Panc1 (cell line): ENCODE results near the gene IGFBP4. TPM values are rescaled to one million over a fixed set of nuclear protein-coding genes. Genes with fewer than 3 reads are reported as not detected.

Source experiments
- ATAC-seq: fragments of 200-7000 bp; cut with Tn5 transposase; 2 replicates; pipeline ENCODE4 v1.9.1; 2020; ENCODE audit warnings: mild to moderate bottlenecking, moderate library complexity
- BruUV-seq: library from RNA; stranded (reverse); fragments of 400-500 nt; replicated peaks from 2 replicates; lab custom pipeline; 2021; lab: Mats Ljungman, UMichigan
- CTCF ChIA-PET: fragments of 300-600 bp; sonication (Branson Sonifier 250); formaldehyde crosslinking; loops from one replicate; lab custom pipeline; 2022; ENCODE audit warnings: antibody characterized with exemption; lab: Charles Lee
- POLR2A ChIA-PET: fragments of 300-600 bp; sonication (Branson Sonifier 250); formaldehyde crosslinking; loops from one replicate; lab custom pipeline; 2022; ENCODE audit warnings: antibody characterized with exemption; lab: Charles Lee
- DNase-seq: peaks from one replicate; pipeline ENCODE4 v3.0.0-alpha.2; 2010; ENCODE audit warnings: low read depth, low spot score
- H3K27ac ChIP-seq: 2 replicates; pipeline ENCODE4 v1.5.1; 2011; ENCODE audit warnings: mild to moderate bottlenecking, low read length, inconsistent platforms
- H3K27me3 ChIP-seq: fragments of 200-500 bp; sonication (Bioruptor generic); 2 replicates; pipeline ENCODE4 v1.6.0; 2014; ENCODE audit warnings: low read length, inconsistent platforms; ENCODE audit not compliant: control insufficient read depth, insufficient read depth
- H3K36me3 ChIP-seq: fragments of 200-500 bp; sonication (Bioruptor generic); 2 replicates; pipeline ENCODE4 v1.5.1; 2014; ENCODE audit warnings: inconsistent platforms, mild to moderate bottlenecking, low read length, moderate library complexity; ENCODE audit not compliant: control insufficient read depth, insufficient read depth
- H3K4me1 ChIP-seq: 2 replicates; pipeline ENCODE4 v1.5.1; 2011; ENCODE audit warnings: inconsistent platforms, mild to moderate bottlenecking, low read length, moderate library complexity; ENCODE audit not compliant: control insufficient read depth, insufficient read depth
- H3K4me3 ChIP-seq, 2 experiments: 2 replicates each; pipeline ENCODE4 v1.5.1; 2011 to 2012; ENCODE audit warnings: low read depth in 2 of 2, low read length in 2 of 2, mild to moderate bottlenecking in 2 of 2, inconsistent platforms in 1 of 2, moderate library complexity in 1 of 2
- H3K9me3 ChIP-seq: fragments of 200-500 bp; sonication (Bioruptor generic); 2 replicates; pipeline ENCODE4 v1.5.1; 2014; ENCODE audit warnings: low read depth, mild to moderate bottlenecking, inconsistent platforms, low read length, moderate library complexity; ENCODE audit not compliant: control insufficient read depth, insufficient read depth
- POLR2AphosphoS5 ChIP-seq: IDR thresholded peaks from 2 replicates; pipeline ENCODE4 v1.6.1; 2012; ENCODE audit warnings: mild to moderate bottlenecking, low read depth, low read length, moderate library complexity
- SIN3A ChIP-seq: IDR thresholded peaks from 2 replicates; pipeline ENCODE4 v1.6.1; 2012; ENCODE audit warnings: low read depth, mild to moderate bottlenecking, low read length, moderate library complexity, borderline replicate concordance; ENCODE audit not compliant: insufficient read depth
- TCF7L2 ChIP-seq: IDR thresholded peaks from 2 replicates; pipeline ENCODE4 v1.6.1; 2011; ENCODE audit warnings: mild to moderate bottlenecking, low read depth, low read length, inconsistent platforms
- in situ Hi-C: cut with HindIII; loops from 2 replicates; pipeline ENCODE4 v1.10.0; 2016; ENCODE audit warnings: low sequenced_read_pairs, low pct_unique_long_range_greater_than_20kb
- intact Hi-C: fragments of 100-400 bp; cut with micrococcal nuclease; formaldehyde crosslinking; loops from one replicate; pipeline ENCODE4 v1.10.0; 2022; ENCODE audit not compliant: unreplicated experiment
- total RNA-seq: library from RNA; stranded (reverse); gene quantifications from one replicate; pipeline ENCODE4 v1.2.1, GENCODE V29; 2021; ENCODE audit not compliant: unreplicated experiment
- TF ChIP-seq, protein P1 (sequence below): fragments of 450-650 bp; IDR thresholded peaks from 2 replicates; pipeline ENCODE4 v1.5.1; 2017; ENCODE audit warnings: mild to moderate bottlenecking
- TF ChIP-seq, protein P2 (sequence below), 2 experiments: IDR thresholded peaks; 2 replicates each; pipeline ENCODE4 v1.6.1; 2011 to 2012; ENCODE audit warnings: low read depth in 2 of 2, control low read depth in 1 of 2, low read length in 1 of 2, mild to moderate bottlenecking in 1 of 2, moderate library complexity in 1 of 2; ENCODE audit not compliant: insufficient read depth in 1 of 2

The IGFBP4 gene
- total RNA-seq, 1 experiment from 2014 or later, result 27.1 TPM

DNA sequence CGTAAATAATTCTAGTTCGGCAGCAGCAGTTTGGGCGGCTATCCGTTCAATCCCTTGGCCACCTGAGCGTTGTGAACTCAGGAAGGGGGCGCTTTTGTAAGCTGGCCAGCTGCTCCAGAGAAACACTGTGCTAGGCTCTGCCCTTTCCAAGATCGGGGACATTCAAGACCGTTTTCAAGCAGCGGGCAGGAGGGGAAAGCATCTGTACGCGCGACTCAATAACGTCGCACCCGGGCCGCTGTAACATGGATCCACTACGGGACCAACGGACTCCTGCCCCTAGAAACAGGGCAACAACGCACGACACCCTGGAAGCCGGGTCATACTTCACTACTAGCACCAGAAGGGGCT is 26.0 kb upstream of the IGFBP4 start:
- ATAC-seq, result peak; percentile 39
- H3K4me1 ChIP-seq, result peaks cover 18% of the 10 kb centered on the region
- in situ Hi-C loops, result no loop called here
- peaks cover 27% of the 10 kb centered on the region for H3K36me3 ChIP-seq
- intact Hi-C loops, result loop anchor here (10.0 kb wide), 1 partner anchor 112 kb away; the partner anchor contains the start of gene RARA
- DNase-seq, result no peak
- BruUV-seq, result no TSS peak
- H3K27me3 ChIP-seq, result no peaks in the 10 kb centered on the region
- ChIA-PET CTCF (interaction anchor here (0.5 to 1.7 kb wide), 6 partner anchors 27 to 1272 kb away, joined by 3 to 19 read pairs (median 6); partner anchors contain the start of genes EIF1 and IGFBP4), POLR2A (interaction anchor here (0.5 to 0.7 kb wide), 2 partner anchors 10 to 112 kb away, joined by 3 read pairs; no protein-coding TSS in a partner anchor)
- peak overlapping the region; percentile 95 for H3K27ac ChIP-seq
- no peaks in the 10 kb centered on the region for H3K9me3 ChIP-seq
- no peak for TF ChIP-seq SIN3A
- no peak for TF ChIP-seq TCF7L2
- TF ChIP-seq, protein P1, sequence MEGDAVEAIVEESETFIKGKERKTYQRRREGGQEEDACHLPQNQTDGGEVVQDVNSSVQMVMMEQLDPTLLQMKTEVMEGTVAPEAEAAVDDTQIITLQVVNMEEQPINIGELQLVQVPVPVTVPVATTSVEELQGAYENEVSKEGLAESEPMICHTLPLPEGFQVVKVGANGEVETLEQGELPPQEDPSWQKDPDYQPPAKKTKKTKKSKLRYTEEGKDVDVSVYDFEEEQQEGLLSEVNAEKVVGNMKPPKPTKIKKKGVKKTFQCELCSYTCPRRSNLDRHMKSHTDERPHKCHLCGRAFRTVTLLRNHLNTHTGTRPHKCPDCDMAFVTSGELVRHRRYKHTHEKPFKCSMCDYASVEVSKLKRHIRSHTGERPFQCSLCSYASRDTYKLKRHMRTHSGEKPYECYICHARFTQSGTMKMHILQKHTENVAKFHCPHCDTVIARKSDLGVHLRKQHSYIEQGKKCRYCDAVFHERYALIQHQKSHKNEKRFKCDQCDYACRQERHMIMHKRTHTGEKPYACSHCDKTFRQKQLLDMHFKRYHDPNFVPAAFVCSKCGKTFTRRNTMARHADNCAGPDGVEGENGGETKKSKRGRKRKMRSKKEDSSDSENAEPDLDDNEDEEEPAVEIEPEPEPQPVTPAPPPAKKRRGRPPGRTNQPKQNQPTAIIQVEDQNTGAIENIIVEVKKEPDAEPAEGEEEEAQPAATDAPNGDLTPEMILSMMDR, result no peak; the same call in none of the 2 replicates
- no peak; the same call in 1 of the 2 replicates for TF ChIP-seq POLR2AphosphoS5
- TF ChIP-seq, protein P2, sequence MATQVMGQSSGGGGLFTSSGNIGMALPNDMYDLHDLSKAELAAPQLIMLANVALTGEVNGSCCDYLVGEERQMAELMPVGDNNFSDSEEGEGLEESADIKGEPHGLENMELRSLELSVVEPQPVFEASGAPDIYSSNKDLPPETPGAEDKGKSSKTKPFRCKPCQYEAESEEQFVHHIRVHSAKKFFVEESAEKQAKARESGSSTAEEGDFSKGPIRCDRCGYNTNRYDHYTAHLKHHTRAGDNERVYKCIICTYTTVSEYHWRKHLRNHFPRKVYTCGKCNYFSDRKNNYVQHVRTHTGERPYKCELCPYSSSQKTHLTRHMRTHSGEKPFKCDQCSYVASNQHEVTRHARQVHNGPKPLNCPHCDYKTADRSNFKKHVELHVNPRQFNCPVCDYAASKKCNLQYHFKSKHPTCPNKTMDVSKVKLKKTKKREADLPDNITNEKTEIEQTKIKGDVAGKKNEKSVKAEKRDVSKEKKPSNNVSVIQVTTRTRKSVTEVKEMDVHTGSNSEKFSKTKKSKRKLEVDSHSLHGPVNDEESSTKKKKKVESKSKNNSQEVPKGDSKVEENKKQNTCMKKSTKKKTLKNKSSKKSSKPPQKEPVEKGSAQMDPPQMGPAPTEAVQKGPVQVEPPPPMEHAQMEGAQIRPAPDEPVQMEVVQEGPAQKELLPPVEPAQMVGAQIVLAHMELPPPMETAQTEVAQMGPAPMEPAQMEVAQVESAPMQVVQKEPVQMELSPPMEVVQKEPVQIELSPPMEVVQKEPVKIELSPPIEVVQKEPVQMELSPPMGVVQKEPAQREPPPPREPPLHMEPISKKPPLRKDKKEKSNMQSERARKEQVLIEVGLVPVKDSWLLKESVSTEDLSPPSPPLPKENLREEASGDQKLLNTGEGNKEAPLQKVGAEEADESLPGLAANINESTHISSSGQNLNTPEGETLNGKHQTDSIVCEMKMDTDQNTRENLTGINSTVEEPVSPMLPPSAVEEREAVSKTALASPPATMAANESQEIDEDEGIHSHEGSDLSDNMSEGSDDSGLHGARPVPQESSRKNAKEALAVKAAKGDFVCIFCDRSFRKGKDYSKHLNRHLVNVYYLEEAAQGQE (IDR thresholded peaks at IDR 0.05; ENCODE audit: insufficient read depth in 1 of 2, low read depth in 2 of 2, low read length in 1 of 2), result no peak
- peak overlapping the region; percentile 83 to 86 for H3K4me3 ChIP-seq

DNA sequence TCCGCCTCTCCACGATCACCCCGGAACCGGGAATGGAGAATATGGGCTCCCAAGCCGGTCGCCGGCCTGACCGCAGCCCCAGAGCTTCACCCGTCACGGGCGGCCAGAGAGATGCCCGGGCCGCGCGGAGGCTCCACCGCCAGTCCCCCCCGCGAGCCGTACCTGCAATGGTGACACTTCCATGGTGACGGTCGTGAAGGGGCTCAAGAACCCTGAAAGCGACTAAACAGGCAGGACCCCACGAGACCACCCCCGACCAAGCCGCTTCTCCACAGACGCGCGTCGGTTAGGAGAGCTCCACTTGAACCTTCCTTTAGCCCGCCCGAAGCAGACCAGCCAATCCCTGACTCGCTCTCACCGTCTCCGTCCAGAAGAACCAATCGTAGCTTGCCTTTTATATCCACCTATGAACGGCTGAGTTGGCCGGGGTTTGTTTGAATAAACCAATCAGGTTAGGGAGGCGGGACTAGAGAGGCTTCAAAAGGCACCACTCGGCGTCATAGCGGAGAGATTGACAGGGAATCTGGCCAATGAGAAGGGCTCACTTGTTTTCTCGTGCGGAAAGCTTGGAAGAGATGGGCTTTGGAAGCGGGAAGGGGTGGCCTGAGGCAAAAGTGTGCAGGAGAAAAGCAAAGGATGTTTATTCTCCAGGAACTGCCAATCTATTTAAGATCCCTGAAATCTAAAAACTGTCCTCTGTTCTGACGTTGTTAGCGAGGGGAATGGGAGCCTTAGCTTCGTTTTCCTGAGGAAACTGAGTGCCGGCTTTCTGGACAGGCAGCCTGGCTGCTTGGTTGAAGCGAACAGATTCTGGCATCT is 25.4 kb upstream of the IGFBP4 start, which contains the start of gene TOP2A:
Gene TOP2A, minus strand, starts transcription at position 288 of the 819 bp plus-strand sequence. Its CDS starts 105 bp downstream, at position 183.
- DNase-seq, result peak; percentile 99
- H3K27me3 ChIP-seq, result no peaks in the 10 kb centered on the region
- ChIA-PET POLR2A (interaction anchor here (0.5 to 1.1 kb wide), 6 partner anchors 10 to 259 kb away, joined by 3 to 4 read pairs (median 3); no protein-coding TSS in a partner anchor), CTCF (interaction anchor here (0.6 to 1.7 kb wide), 7 partner anchors 15 to 134 kb away, joined by 3 to 19 read pairs (median 4); partner anchors contain the start of gene IGFBP4)
- intact Hi-C loops, result loop anchor here (10.0 kb wide), 1 partner anchor 113 kb away; the partner anchor contains the start of gene RARA
- BruUV-seq, result no TSS peak
- peaks cover 24% of the 10 kb centered on the region for H3K36me3 ChIP-seq
- H3K4me1 ChIP-seq, result peaks cover 18% of the 10 kb centered on the region
- peak within 1 kb of the TSS; percentile 83 to 86 for H3K4me3 ChIP-seq
- TF ChIP-seq, protein P2 (IDR thresholded peaks at IDR 0.05; ENCODE audit: insufficient read depth in 1 of 2, low read depth in 2 of 2, low read length in 1 of 2), result no peak
- TF ChIP-seq, protein P1, result no peak
- TF ChIP-seq SIN3A, result peak; percentile 97
- TF ChIP-seq TCF7L2, result 0 out of 2 replicates have a peak, but pooled peaks have one; percentile 44
- TF ChIP-seq POLR2AphosphoS5, result peak; percentile 94
- no peaks in the 10 kb centered on the region for H3K9me3 ChIP-seq
- ATAC-seq, result peak; percentile 97
- H3K27ac ChIP-seq, result peak within 1 kb of the TSS; percentile 95
- in situ Hi-C loops, result no loop called here
